ENCODE data around the gene WDR88.

Gene WDR88

DNA sequence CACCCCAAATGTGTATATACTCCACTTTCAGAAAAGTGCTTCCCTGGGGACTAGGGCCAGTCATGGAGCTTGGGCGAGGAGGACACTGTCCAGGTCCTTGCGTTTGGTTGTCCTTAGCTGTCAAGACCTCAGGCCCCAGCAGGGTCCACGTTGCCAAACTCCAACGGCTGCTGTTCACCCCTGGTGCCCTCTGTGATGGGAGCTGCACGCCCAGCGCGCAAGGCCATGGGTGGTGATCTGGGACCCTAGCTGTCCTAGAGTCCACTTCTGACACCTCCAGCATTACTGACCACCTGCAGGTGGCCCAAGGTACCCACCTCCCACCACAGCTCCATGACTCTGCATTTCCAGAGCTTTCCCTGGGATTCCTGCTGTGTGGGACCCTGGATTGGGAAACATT lies 66.3 kb downstream of the WDR88 start:
- H3K9ac ChIP-seq (ENCODE audit: low read length) = no peak overlapping the region
- H3K36me3 ChIP-seq (ENCODE audit: control insufficient read depth, insufficient read depth, low read length) = peaks cover 16% of the 10 kb centered on the region
- no peaks in the 10 kb centered on the region for H3K9me3 ChIP-seq (ENCODE audit: control insufficient read depth, insufficient read depth, low read depth, low read length)
- H3K4me1 ChIP-seq (ENCODE audit: control insufficient read depth, insufficient read depth, low read length) = peaks cover 6% of the 10 kb centered on the region
- no peak overlapping the region for H3K27ac ChIP-seq (ENCODE audit: low read depth, low read length)
- peaks cover 15% of the 10 kb centered on the region for H3K27me3 ChIP-seq (ENCODE audit: control insufficient read depth, insufficient read depth, low read length)
- H3K4me3 ChIP-seq (ENCODE audit: low read depth, low read length) = no peak overlapping the region

DNA sequence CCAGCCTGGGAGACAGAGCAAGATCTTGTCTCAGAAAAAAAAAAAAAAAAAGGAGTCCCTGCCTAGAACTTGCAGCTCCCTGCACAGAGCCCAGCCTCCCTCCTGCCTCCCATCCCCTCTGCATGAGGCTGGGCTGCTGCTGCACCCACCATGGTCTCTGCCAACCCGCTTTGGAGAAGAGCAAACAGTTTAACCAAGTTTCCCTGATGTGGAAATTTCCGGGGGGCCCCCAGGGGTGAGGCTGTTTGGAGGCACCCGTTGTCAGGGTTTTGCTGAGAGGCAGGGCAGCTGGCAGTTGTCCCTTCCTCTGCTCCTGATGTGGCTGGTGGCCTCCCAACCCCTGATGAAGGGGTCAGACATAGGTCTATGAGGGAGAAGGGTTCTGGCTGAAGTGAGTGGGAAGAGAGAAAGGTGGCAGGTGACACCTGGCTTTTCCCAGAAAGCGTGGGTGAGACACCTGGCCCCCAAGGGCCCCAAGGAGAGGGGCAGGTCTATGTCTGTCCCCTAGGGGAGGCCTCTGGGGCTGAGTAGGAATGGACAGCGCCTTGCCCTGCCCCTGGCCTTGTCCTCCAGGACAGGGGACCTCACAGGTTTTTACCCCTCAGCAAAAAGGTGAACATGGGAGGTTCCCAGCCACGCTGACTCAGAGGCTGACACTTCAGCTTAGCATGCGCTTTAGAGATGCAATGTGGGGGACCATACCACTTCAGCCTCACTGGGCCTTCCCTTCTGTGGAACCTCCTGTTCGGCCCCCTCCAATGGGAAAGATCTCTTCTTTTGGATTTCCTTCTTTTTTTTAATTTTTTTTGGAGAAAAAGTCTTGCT lies 67.7 kb downstream of the WDR88 start:
- Histone ChIP-seq H3K36me3 (ENCODE audit: control insufficient read depth, insufficient read depth, low read length) (peaks cover 18% of the 10 kb centered on the region), H3K9ac (ENCODE audit: low read length) (no peak overlapping the region), H3K27ac (ENCODE audit: low read depth, low read length) (no peak overlapping the region), H3K4me3 (ENCODE audit: low read depth, low read length) (no peak overlapping the region), H3K4me1 (ENCODE audit: control insufficient read depth, insufficient read depth, low read length) (peaks cover 6% of the 10 kb centered on the region), H3K9me3 (ENCODE audit: control insufficient read depth, insufficient read depth, low read depth, low read length) (no peaks in the 10 kb centered on the region), H3K27me3 (ENCODE audit: control insufficient read depth, insufficient read depth, low read length) (peaks cover 7% of the 10 kb centered on the region)

DNA sequence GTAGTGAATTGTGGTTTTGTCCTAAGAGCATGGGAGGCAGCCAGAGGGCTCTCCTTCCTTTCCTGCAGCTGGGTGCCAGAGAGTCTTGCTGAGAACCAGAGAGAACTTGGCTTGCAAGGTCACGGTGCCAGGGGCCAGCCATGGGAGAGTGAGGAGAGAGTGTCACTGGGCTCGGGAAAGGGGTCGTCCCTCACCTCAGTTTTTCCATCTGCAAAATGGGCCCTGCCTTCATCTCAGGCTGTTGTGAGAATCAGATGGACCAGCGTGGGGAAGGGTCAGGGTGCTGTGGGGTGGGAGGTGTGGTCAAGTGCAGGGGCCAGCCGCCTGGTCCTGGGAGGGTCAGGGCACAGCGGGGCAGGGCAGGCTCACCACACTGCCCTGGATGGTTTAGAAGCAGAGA lies 69.6 kb downstream of the WDR88 start:
- Histone ChIP-seq H3K4me3 (ENCODE audit: low read depth, low read length) (no peak overlapping the region), H3K27ac (ENCODE audit: low read depth, low read length) (no peak overlapping the region), H3K36me3 (ENCODE audit: control insufficient read depth, insufficient read depth, low read length) (peaks cover 34% of the 10 kb centered on the region), H3K27me3 (ENCODE audit: control insufficient read depth, insufficient read depth, low read length) (no peaks in the 10 kb centered on the region), H3K4me1 (ENCODE audit: control insufficient read depth, insufficient read depth, low read length) (no peaks in the 10 kb centered on the region), H3K9ac (ENCODE audit: low read length) (no peak overlapping the region), H3K9me3 (ENCODE audit: control insufficient read depth, insufficient read depth, low read depth, low read length) (no peaks in the 10 kb centered on the region)

DNA sequence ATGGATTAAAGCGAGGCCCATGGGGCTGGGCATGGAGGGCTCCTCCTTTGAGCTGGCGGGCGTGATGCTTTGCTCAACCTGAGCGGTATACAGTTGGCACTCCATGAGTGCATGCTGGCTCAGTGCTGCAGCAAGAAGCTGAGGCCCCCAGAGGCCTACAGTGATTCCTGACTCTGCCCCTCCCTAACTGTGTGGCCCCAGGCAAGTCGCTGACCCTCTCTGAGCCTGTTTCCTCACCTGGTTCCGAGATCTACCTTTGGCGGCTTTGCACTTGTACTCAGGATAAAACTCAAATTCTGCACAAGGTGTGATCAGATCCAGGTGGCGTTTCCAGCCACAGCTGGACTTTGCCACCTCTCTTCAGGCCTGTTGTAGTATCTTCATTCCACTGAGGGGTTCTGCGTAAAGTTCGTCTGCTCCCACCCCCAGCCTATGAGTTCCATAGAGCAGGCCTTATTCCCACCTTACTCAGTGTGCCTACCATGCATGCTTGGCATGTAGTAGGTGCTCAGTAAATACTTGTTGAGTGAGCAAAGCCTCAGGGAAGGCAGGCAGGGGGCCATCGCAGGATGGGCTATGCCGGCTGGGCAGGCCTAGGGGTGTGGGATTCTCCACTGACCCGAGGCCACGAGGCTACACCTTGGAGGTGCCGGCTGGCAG lies 70.1 kb downstream of the WDR88 start:
- Histone ChIP-seq H3K27ac (ENCODE audit: low read depth, low read length) (no peak overlapping the region), H3K36me3 (ENCODE audit: control insufficient read depth, insufficient read depth, low read length) (peaks cover 36% of the 10 kb centered on the region), H3K27me3 (ENCODE audit: control insufficient read depth, insufficient read depth, low read length) (no peaks in the 10 kb centered on the region)

DNA sequence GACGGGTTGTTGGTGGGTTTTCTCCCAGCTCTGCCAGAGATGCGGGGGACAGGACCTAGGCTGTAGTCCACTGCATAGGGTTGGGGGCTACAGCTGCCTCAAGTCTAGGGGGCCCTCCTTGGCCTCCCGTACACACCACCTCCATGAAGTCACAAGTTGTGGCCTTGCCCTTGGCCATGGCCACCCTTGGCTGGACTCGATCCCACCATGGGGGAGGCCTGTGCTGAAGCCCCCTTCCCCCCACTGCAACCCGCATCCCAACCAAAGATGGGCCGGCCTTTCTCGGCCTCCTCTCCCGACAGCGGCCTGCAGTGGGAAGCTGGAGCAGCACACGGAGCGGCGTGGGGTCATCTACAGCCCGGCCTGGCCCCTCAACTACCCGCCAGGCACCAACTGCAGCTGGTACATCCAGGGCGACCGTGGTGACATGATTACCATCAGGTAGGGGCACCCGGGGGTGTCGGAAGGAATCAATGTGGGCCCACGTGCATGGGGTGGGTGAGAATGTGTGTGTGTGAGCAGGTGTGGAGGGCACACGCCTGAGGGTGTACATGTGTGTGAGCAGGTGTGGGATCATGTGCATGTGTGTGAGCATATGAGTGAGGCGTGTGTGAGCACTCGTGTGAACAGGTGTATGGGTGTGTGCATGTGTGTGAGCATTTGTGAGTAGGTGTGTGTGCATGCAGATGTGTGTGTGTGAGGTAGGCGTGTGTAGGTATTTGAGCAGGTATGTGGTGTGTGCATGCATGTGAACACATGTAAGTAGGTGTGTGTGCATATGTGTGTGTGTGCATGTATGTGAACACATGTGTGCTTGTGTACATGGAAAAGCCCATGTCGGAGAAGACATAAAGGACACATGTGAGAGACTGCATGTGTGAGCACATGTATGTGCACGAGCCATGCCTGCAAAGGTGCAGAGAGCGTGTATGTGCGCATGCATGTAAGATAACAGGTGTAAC lies 70.9 kb downstream of the WDR88 start:
- Histone ChIP-seq H3K27ac (ENCODE audit: low read depth, low read length) (no peak overlapping the region), H3K4me1 (ENCODE audit: control insufficient read depth, insufficient read depth, low read length) (no peaks in the 10 kb centered on the region), H3K4me3 (ENCODE audit: low read depth, low read length) (no peak overlapping the region), H3K36me3 (ENCODE audit: control insufficient read depth, insufficient read depth, low read length) (peaks cover 34% of the 10 kb centered on the region), H3K9ac (ENCODE audit: low read length) (no peak overlapping the region), H3K27me3 (ENCODE audit: control insufficient read depth, insufficient read depth, low read length) (no peaks in the 10 kb centered on the region), H3K9me3 (ENCODE audit: control insufficient read depth, insufficient read depth, low read depth, low read length) (no peaks in the 10 kb centered on the region)

More for the DNA sequence above, 70.1 kb downstream of the WDR88 start:
- Histone ChIP-seq H3K9ac (ENCODE audit: low read length) (no peak overlapping the region), H3K9me3 (ENCODE audit: control insufficient read depth, insufficient read depth, low read depth, low read length) (no peaks in the 10 kb centered on the region), H3K4me3 (ENCODE audit: low read depth, low read length) (no peak overlapping the region), H3K4me1 (ENCODE audit: control insufficient read depth, insufficient read depth, low read length) (no peaks in the 10 kb centered on the region)

DNA sequence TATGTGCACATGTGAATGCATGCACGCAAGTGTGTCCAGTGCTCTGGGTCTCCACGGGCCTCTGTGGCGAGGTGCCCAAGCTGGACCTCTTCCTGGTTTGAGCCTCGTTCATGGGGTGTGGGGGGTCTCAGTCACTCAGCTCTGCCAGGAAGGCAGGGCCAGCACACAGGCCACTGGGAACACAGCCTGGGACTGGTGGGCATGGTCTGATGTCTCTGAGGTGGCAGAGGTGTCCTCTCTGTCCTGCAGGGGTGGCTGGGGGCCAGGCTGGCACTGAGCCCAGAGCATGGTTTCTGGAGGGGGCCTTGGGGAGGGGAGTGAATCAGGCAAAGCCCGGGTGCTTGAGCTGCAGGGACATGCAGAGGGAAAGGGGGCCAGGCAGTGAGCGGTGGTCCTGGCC lies 71.6 kb downstream of the WDR88 start:
- Histone ChIP-seq H3K9ac (ENCODE audit: low read length) (no peak overlapping the region), H3K27me3 (ENCODE audit: control insufficient read depth, insufficient read depth, low read length) (no peaks in the 10 kb centered on the region), H3K4me1 (ENCODE audit: control insufficient read depth, insufficient read depth, low read length) (no peaks in the 10 kb centered on the region), H3K9me3 (ENCODE audit: control insufficient read depth, insufficient read depth, low read depth, low read length) (no peaks in the 10 kb centered on the region), H3K4me3 (ENCODE audit: low read depth, low read length) (no peak overlapping the region), H3K27ac (ENCODE audit: low read depth, low read length) (no peak overlapping the region), H3K36me3 (ENCODE audit: control insufficient read depth, insufficient read depth, low read length) (peaks cover 30% of the 10 kb centered on the region)

DNA sequence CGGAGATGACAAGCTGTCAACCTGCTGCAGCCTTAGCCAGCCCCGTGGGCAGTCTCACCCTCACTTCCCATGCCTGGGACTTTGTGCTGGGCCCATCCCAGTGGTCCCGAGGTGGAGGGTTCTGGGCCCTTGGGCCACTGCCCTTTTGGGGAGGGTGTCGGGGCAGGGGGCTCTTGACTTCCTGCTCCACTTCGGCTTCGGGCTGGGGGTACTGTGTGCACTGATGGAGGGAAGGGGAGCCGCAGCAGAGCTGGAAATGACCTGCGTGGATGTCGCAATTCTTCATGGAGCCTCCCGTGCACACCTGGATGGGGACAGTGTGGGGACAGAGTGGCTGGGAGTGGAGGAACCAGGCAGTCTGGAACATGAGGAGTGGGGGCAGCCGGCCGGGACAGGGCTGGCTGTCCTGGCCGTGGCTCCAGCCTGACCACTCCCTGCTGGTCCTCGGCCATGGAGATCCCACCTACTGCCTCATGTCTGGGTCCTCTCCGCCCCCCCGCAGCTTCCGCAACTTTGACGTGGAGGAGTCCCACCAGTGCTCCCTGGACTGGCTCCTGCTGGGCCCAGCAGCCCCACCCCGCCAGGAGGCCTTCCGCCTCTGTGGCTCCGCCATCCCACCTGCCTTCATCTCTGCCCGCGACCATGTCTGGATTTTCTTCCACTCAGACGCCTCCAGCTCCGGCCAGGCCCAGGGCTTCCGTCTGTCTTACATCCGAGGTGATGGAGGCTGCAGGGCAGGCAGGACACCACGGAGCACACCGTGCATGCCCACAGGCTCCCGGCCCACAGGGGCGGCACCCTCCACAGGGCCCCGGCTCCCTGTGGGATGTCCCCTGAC lies 72.4 kb downstream of the WDR88 start:
- Histone ChIP-seq H3K27me3 (ENCODE audit: control insufficient read depth, insufficient read depth, low read length) (no peaks in the 10 kb centered on the region), H3K27ac (ENCODE audit: low read depth, low read length) (no peak overlapping the region), H3K4me1 (ENCODE audit: control insufficient read depth, insufficient read depth, low read length) (no peaks in the 10 kb centered on the region), H3K9me3 (ENCODE audit: control insufficient read depth, insufficient read depth, low read depth, low read length) (no peaks in the 10 kb centered on the region), H3K9ac (ENCODE audit: low read length) (no peak overlapping the region), H3K36me3 (ENCODE audit: control insufficient read depth, insufficient read depth, low read length) (peaks cover 27% of the 10 kb centered on the region), H3K4me3 (ENCODE audit: low read depth, low read length) (no peak overlapping the region)

DNA sequence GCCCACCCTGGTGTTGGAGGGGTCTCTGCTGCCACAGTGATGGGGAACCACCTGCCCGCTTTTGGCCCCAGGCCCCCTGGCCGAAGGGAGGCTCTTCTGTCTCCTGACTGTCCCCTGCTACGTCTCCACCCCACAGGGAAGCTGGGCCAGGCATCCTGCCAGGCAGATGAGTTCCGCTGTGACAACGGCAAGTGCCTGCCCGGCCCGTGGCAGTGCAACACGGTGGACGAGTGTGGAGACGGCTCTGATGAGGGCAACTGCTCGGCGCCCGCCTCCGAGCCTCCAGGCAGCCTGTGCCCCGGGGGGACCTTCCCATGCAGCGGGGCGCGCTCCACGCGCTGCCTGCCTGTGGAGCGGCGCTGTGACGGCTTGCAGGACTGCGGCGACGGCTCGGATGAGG lies 73.2 kb downstream of the WDR88 start:
- Histone ChIP-seq H3K27ac (ENCODE audit: low read depth, low read length) (no peak overlapping the region), H3K36me3 (ENCODE audit: control insufficient read depth, insufficient read depth, low read length) (peaks cover 27% of the 10 kb centered on the region), H3K27me3 (ENCODE audit: control insufficient read depth, insufficient read depth, low read length) (no peaks in the 10 kb centered on the region), H3K9ac (ENCODE audit: low read length) (no peak overlapping the region), H3K9me3 (ENCODE audit: control insufficient read depth, insufficient read depth, low read depth, low read length) (no peaks in the 10 kb centered on the region), H3K4me1 (ENCODE audit: control insufficient read depth, insufficient read depth, low read length) (no peaks in the 10 kb centered on the region), H3K4me3 (ENCODE audit: low read depth, low read length) (no peak overlapping the region)

DNA sequence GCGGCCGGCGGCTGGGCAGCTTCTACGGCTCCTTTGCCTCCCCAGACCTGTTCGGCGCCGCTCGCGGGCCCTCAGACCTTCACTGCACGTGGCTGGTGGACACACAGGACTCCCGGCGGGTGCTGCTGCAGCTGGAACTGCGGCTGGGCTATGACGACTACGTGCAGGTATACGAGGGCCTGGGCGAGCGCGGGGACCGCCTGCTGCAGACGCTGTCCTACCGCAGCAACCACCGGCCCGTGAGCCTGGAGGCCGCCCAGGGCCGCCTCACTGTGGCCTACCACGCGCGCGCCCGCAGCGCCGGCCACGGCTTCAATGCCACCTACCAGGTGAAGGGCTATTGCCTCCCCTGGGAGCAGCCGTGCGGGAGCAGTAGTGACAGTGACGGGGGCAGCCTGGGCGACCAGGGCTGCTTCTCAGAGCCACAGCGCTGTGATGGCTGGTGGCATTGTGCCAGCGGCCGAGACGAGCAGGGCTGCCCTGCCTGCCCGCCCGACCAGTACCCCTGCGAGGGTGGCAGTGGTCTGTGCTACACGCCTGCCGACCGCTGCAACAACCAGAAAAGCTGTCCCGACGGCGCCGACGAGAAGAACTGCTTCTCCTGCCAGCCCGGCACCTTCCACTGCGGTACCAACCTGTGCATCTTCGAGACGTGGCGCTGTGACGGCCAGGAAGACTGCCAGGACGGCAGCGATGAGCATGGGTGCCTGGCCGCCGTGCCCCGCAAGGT lies 73.8 kb downstream of the WDR88 start:
- no peaks in the 10 kb centered on the region for H3K4me1 ChIP-seq (ENCODE audit: control insufficient read depth, insufficient read depth, low read length)
- H3K9ac ChIP-seq (ENCODE audit: low read length) = no peak overlapping the region
- no peak overlapping the region for H3K27ac ChIP-seq (ENCODE audit: low read depth, low read length)
- H3K27me3 ChIP-seq (ENCODE audit: control insufficient read depth, insufficient read depth, low read length) = no peaks in the 10 kb centered on the region
- no peak overlapping the region for H3K4me3 ChIP-seq (ENCODE audit: low read depth, low read length)
- H3K36me3 ChIP-seq (ENCODE audit: control insufficient read depth, insufficient read depth, low read length) = peaks cover 27% of the 10 kb centered on the region
- no peaks in the 10 kb centered on the region for H3K9me3 ChIP-seq (ENCODE audit: control insufficient read depth, insufficient read depth, low read depth, low read length)

Measured in HUES6 (cell line).